GM12874 (cell line): ENCODE data around the gene PPP1R26.

ENCODE experiments used
- TF ChIP-seq, protein P1 (sequence below): IDR thresholded peaks from 2 replicates; pipeline ENCODE4 v1.5.1; 2011; ENCODE audit warnings: low read depth, mild to moderate bottlenecking, control low read depth, low read length, moderate library complexity; ENCODE audit not compliant: insufficient read depth

The PPP1R26 gene

DNA sequence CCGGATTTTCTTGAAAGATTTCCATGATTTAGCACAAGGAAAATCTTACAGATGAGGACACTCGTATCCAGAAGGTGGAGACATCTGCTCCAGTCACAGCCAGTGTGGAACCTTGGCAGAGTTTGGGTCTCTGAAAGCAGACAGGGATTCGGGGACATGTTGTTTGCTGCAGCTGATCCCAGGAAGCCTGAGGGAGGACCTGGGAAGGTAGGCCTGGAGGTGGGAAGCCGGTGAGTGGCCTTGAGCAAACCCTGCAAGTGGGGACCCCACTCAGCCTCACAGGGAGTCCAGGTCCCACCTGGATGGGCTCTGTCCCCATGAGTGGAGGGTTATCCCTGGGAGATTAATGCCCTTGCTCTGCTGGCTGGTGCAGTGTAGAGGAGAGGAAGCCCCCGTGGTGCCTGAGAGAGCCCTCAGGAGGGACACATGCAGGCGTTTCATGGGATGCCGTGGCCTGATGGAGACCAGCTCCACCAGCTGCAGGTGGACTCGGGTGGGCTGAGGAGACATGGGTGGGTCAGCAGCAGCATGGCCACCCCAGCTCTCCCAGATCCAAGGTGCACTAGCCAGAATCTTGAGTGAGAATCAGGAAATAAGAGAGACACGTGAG, 28.7 kb downstream of the PPP1R26 start:
- TF ChIP-seq, protein P1, sequence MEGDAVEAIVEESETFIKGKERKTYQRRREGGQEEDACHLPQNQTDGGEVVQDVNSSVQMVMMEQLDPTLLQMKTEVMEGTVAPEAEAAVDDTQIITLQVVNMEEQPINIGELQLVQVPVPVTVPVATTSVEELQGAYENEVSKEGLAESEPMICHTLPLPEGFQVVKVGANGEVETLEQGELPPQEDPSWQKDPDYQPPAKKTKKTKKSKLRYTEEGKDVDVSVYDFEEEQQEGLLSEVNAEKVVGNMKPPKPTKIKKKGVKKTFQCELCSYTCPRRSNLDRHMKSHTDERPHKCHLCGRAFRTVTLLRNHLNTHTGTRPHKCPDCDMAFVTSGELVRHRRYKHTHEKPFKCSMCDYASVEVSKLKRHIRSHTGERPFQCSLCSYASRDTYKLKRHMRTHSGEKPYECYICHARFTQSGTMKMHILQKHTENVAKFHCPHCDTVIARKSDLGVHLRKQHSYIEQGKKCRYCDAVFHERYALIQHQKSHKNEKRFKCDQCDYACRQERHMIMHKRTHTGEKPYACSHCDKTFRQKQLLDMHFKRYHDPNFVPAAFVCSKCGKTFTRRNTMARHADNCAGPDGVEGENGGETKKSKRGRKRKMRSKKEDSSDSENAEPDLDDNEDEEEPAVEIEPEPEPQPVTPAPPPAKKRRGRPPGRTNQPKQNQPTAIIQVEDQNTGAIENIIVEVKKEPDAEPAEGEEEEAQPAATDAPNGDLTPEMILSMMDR: no peak

DNA sequence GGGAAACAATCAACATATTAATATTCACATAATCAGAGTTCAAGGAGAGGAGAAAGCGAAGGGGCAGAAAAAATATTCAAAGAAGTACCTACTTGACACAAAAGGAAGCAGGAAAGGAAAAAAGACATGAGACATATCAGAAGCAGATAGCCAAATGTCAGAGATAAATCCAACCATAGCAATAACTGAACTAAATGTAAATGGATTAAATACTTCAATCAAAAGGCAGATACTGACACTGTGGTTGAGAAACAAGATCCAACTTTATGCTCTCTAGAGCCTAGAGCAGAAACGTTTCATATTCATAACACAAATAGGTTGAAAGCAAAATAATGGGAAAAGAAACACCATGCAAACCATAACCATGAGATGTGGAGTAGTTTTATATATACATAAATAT, 29.9 kb downstream of the PPP1R26 start:
- TF ChIP-seq, protein P1: no peak

DNA sequence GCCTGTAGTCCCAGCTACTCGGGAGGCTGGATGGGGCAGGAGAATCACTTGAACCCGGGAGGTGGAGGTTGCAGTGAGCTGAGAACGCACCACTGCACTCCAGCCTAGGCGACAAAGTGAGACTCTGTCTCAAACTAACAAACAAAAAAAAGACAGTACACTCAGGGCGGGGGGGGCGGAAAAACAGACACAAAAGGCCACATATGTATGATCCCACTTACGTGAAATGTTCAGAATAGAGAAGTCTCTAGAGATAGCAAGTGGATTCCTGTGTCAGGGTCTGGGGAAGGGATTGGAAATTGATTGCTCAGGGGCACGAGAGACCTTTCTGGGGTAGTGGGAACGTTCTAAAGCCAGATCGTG, 32.6 kb downstream of the PPP1R26 start:
- TF ChIP-seq, protein P1: no peak

DNA sequence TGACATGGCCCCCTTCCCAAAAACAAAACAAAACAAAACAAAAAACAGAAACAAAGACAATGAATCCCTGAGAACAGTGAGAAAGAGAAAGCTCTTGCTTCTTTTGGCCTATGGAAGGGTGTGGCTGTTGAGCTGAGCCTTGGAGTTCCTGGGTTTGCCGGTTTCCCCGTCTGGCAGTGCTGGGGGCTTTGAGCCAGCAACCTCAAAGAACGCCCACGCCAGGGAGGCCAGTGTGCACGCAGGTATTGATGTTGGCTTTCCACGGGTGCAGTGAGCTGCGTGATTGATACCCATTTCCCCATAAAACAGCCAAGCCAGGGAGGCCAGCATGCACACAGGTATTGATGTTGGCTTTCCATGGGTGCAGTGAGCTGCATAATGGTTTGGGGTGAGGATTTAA, 33.3 kb downstream of the PPP1R26 start:
- TF ChIP-seq, protein P1: no peak

DNA sequence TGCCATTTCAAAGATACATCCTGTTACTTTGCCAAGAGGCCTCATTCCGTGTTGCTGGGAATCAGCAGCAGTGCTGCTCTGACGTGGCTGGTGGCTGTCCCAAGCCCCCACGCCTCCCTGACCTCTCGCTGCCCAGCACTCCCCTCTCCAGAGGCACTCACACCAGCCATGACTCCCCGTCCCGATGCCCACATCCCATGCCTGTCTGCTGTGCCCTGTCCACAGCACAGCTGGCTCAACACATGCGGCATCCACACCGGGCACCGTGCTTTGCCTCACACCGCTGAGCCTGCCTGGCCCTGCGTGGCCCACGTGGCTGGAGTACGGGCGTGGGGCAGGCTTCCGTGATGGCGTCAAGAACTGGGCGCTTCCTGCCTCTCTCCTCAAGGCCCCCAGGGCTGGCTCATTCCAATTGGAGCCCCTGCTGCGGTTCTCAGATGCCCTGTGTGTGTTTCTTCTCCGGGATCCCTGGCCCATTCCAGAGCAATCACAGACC, 33.8 kb downstream of the PPP1R26 start:
- TF ChIP-seq, protein P1: no peak

DNA sequence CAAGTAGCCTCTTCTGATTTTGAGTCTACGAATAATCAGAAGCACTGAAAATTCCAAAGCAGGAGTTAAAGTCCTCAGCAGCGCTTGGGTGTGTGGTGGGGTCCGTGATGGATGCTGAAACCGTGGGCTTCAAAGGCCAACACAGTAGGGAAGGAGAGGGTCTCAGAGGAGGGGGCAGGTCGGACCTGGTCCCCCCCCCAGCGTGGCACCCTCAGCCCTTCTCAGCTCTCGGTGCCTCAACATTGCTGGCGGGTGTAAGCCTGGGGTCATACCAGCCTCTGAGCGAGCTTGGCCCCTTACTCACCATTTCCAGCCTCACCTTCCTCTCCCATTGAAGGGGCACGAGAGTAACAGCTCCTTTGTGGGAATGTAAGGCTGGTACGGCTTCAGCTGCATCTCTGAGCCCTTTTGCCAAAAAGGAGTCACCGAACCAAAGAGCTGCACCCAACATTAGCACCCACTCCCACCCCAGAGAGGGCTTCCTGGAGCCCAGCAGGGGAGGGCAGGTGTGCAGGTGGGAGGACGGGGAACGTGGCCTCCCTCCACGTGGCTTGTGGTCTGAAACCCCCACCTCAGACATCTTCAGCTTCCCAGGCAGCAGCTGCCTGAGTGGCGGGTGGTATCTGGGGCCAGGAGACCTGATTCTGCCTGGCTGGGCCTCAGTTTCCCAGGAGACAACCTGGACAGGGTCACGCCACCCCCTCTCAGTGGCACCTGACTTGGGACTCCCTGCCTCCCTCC, 34.9 kb downstream of the PPP1R26 start:
- TF ChIP-seq, protein P1: no peak

DNA sequence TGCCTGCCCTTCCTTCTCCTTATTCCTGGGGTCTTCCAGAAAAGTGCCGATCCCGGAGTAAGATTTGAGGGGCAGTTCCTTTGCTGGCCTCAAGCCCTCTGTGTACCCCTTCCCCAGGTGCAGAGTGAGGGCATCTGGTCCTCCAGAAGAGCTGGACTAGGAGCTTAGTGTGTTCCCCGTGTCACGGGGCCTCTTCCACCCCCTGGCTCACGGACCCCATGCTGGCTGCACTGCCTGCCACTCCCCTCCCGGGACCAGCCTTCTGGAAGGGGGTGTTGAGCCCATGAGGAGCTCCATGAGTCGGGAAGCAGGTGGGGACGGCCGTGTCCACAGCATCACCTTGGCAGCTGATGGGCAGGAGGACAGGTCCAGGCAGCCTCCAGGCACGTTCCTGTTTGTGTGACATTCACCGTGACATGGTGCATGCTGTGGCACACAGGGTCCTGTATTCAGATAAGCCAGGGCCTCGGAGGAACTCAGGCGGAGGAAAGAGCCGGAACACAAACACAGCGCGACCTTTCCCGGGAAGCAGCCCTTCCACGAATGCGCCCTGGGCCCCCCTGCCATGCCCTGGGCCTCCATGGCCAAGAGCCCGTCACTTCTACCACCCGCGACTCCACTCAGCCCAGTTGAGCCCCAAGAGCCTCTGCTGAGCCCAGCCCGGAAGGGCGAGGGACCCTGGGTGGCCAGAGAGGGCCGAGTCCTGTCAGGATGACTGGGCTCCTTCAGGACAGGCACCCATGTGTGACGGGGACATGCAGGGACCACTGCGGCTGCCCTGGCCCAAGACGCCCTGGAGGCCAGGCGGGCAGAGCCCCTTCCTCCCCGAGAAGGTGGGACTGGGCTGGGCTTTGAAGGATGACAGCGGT, 35.7 kb downstream of the PPP1R26 start:
- TF ChIP-seq, protein P1: no peak
